HG03457 (cell line): ENCODE data around the gene MYO7A.
"Not testable (repeated sequence)": the region's sequence is repeated elsewhere in the genome, so short reads cannot be mapped to it uniquely, and the experiment has no call there.

Experiments
- ATAC-seq: cut with Tn5 transposase; IDR thresholded peaks from one replicate; pipeline ENCODE4 v1.9.1; 2021; ENCODE audit warnings: moderate number of reproducible peaks; ENCODE audit not compliant: unreplicated experiment

The MYO7A gene

GRCh38 chr11:77092382-77092781 lies 35.7 kb upstream of the MYO7A start:
- ATAC-seq, result no peak

GRCh38 chr11:77093056-77093891 lies 34.8 kb upstream of the MYO7A start:
- no peak for ATAC-seq

GRCh38 chr11:77093987-77094840 lies 33.8 kb upstream of the MYO7A start:
- ATAC-seq, result no peak

- ATAC-seq, result no peak
Measured at GRCh38 chr11:77094841-77095365, 33.1 kb upstream of the MYO7A start.

- ATAC-seq, result no peak
Measured at GRCh38 chr11:77095551-77096490, 32.2 kb upstream of the MYO7A start.

GRCh38 chr11:77096591-77097019 lies 31.4 kb upstream of the MYO7A start:
- no peak for ATAC-seq

- ATAC-seq, result not testable (repeated sequence)
Measured at GRCh38 chr11:77097180-77097579, 30.9 kb upstream of the MYO7A start.

GRCh38 chr11:77100166-77101042 lies 27.6 kb upstream of the MYO7A start:
- no peak for ATAC-seq

GRCh38 chr11:77101043-77101537 lies 27.0 kb upstream of the MYO7A start:
- no peak for ATAC-seq

GRCh38 chr11:77102246-77103210 lies 25.5 kb upstream of the MYO7A start, which contains the start of gene OMP:
Gene OMP, plus strand, starts transcription at chr11:77102840. Its CDS starts 0 bp downstream, at chr11:77102840.
- ATAC-seq, result no peak

GRCh38 chr11:77103319-77103718 lies 24.7 kb upstream of the MYO7A start:
- no peak for ATAC-seq

- ATAC-seq, result no peak
Measured at GRCh38 chr11:77104727-77105126, 23.3 kb upstream of the MYO7A start.

- ATAC-seq, result no peak
Measured at GRCh38 chr11:77106321-77106720, 21.7 kb upstream of the MYO7A start.

GRCh38 chr11:77106759-77107158 lies 21.3 kb upstream of the MYO7A start:
- no peak for ATAC-seq

- ATAC-seq, result no peak
Measured at GRCh38 chr11:77107950-77108349, 20.1 kb upstream of the MYO7A start.

GRCh38 chr11:77108436-77108835 lies 19.6 kb upstream of the MYO7A start:
- no peak for ATAC-seq

- no peak for ATAC-seq
Measured at GRCh38 chr11:77109236-77110019, 18.6 kb upstream of the MYO7A start.
